PC-9 (cell line): ENCODE results near the gene LPAR4.

ENCODE experiments used
- EZH2 ChIP-seq: fragments of 200-600 bp; sonication (generic); IDR thresholded peaks from 2 replicates; pipeline ENCODE4 v1.8.0; 2017; ENCODE audit warnings: antibody characterized with exemption, low read depth
- TF ChIP-seq, protein P1 (sequence below): fragments of 200-600 bp; sonication (generic); conservative IDR thresholded peaks from 2 replicates; pipeline ENCODE4 v1.6.1; 2017; ENCODE audit warnings: mixed run types, antibody characterized with exemption, mild to moderate bottlenecking, moderate library complexity

DNA sequence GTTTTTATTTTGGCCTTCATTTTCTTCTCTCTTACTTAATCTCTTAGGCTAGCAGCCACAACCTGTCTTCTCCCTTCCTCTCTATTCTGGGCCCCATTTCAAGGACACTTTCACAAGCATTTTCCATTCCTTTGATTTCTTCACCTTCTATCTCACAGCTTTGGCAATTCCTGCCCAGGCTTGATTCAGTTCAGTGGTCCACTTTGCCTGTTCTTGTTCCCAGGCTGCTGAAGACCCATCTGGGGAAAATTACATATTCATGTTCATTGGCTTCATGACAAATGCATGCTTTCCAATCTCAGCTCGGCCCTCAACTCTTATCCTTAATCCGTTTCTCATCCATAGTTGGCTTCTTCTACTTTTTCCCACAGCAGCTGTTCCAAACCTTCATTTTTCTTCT lies 38.7 kb upstream of the LPAR4 start:
- TF ChIP-seq, protein P1, sequence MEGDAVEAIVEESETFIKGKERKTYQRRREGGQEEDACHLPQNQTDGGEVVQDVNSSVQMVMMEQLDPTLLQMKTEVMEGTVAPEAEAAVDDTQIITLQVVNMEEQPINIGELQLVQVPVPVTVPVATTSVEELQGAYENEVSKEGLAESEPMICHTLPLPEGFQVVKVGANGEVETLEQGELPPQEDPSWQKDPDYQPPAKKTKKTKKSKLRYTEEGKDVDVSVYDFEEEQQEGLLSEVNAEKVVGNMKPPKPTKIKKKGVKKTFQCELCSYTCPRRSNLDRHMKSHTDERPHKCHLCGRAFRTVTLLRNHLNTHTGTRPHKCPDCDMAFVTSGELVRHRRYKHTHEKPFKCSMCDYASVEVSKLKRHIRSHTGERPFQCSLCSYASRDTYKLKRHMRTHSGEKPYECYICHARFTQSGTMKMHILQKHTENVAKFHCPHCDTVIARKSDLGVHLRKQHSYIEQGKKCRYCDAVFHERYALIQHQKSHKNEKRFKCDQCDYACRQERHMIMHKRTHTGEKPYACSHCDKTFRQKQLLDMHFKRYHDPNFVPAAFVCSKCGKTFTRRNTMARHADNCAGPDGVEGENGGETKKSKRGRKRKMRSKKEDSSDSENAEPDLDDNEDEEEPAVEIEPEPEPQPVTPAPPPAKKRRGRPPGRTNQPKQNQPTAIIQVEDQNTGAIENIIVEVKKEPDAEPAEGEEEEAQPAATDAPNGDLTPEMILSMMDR: no peak
- no peak for TF ChIP-seq EZH2
